ENCODE measurements around the gene NUP98. TPM values are rescaled to one million over a fixed set of nuclear protein-coding genes. Genes with fewer than 3 reads are reported as not detected.

Gene NUP98
- total and polyA plus RNA-seq, 9 donors, result 38.5 to 126 (median 77.6) TPM

DNA sequence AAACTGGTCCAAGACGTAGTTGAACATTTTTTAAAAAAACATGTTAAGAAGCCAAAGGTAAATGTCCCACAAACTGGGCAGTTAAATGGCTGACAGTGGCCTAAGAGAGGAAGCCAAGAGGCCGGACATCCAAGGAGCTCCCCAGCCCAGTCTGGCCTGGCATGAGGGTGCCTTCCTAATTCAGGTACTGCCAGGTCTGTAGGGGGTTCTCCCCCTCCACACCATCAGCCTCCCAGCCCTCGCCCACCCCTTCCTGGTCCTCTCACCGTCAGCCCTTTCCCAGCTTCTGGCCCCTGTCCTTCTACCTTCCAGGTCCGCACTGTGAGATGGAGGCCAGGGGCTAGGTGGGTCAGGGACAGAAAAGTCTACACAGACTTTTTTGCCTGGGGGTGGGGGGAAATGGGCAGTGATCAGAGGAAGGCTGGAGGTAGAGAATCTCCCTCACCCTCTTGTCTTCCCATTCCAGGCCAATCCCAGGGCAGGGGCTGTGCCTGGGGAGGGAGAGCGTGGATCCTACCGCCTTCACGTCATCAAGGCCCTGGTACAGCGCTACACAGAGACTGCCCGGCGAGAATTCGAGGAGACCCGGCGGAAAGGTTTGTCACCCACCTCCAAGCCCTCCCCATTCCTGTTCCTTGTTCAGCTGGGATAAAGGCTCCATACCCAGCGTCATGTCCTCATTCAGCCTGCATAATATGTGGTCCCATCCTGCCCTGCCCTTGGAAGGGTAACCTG, 161.5 kb downstream of the NUP98 start:
- Histone ChIP-seq H3K27ac (no peak overlapping the region), H3K27me3 (no peaks in the 10 kb centered on the region), H3K4me1 (ENCODE audit: insufficient read depth) (no peaks in the 10 kb centered on the region), H3K9me3 (no peaks in the 10 kb centered on the region), H3K4me3 (no peak overlapping the region), H3K36me3 (no peaks in the 10 kb centered on the region)
- intact Hi-C loops (cut with DNase I), result no loop called here
- WGBS, 3 donors, result 91 to 93% (median 91%) methylated on average over 15 of the region's 15 CpGs
- TF ChIP-seq EP300 (IDR thresholded peaks at IDR 0.05), result no peak
- no peak for TF ChIP-seq POLR2A (IDR thresholded peaks at IDR 0.05)
- TF ChIP-seq, protein P1, sequence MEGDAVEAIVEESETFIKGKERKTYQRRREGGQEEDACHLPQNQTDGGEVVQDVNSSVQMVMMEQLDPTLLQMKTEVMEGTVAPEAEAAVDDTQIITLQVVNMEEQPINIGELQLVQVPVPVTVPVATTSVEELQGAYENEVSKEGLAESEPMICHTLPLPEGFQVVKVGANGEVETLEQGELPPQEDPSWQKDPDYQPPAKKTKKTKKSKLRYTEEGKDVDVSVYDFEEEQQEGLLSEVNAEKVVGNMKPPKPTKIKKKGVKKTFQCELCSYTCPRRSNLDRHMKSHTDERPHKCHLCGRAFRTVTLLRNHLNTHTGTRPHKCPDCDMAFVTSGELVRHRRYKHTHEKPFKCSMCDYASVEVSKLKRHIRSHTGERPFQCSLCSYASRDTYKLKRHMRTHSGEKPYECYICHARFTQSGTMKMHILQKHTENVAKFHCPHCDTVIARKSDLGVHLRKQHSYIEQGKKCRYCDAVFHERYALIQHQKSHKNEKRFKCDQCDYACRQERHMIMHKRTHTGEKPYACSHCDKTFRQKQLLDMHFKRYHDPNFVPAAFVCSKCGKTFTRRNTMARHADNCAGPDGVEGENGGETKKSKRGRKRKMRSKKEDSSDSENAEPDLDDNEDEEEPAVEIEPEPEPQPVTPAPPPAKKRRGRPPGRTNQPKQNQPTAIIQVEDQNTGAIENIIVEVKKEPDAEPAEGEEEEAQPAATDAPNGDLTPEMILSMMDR (IDR thresholded peaks at IDR 0.05), result no peak
- DNase-seq, result no peak

DNA sequence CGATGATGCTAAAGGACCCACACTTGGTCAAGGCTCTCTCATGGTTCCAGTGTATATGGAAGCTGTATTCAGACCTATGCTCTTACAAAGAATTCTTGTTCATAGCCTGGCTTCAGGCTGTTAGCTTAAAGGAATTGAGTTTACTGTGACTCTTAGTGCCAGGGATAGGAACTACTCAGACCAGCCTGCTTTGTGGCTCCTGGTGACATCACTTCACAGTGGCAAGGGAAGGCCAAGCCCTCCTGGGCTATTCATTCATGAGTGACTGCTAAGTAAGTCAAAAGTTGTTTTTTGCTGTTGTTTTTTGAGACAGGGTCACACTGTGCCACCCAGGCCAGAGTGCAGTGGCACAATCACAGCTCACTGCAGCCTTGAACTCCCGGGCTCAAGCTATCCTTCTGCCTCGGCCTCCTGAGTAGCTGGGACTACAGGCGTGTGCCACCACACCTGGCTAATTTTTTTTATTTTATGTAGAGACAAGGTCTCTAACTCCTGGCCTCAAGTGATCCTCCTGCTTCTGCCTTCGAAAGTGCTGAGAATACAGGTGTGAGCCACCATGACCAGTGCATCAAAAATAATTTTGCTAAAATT, 165.2 kb downstream of the NUP98 start:
- H3K27me3 ChIP-seq, result no peaks in the 10 kb centered on the region
- no peak for TF ChIP-seq POLR2A (IDR thresholded peaks at IDR 0.05)
- TF ChIP-seq, protein P1 (IDR thresholded peaks at IDR 0.05), result no peak
- TF ChIP-seq EP300 (IDR thresholded peaks at IDR 0.05), result no peak

DNA sequence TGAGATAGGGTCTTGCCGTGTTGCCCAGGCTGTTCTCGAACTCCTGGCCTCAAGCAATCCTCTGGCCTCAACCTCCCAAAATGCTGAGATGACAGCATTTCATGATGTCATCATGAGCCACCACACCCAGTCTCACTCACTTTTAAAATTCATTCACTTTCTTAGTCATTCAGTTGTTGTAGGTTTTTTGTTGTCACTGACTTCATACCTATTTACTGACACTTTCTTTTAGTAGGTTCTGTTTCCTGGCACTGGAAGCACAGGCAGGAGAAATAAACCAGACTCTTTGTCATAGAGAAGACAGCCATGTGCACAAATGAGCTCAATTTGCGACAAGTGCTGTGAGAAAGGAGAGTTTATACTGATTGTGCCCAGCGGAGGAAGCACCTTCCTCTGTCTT, 166.0 kb downstream of the NUP98 start:
- intact Hi-C loops (cut with DNase I), result no loop called here
- DNase-seq, result no peak
- TF ChIP-seq, protein P1 (IDR thresholded peaks at IDR 0.05), result no peak
- TF ChIP-seq POLR2A (IDR thresholded peaks at IDR 0.05), result no peak
- no peak for TF ChIP-seq EP300 (IDR thresholded peaks at IDR 0.05)
- H3K4me3 ChIP-seq, result no peak overlapping the region
- WGBS, 3 donors, result 82 to 88% (median 85%) methylated on average over 4 of the region's 4 CpGs
- no peaks in the 10 kb centered on the region for H3K4me1 ChIP-seq (ENCODE audit: insufficient read depth)
- no peaks in the 10 kb centered on the region for H3K27me3 ChIP-seq
- H3K9me3 ChIP-seq, result no peaks in the 10 kb centered on the region
- H3K27ac ChIP-seq, result no peak overlapping the region
- H3K36me3 ChIP-seq, result no peaks in the 10 kb centered on the region

More for the DNA sequence above, 165.2 kb downstream of the NUP98 start:
- no peak for DNase-seq
- no peaks in the 10 kb centered on the region for H3K9me3 ChIP-seq
- no peak overlapping the region for H3K27ac ChIP-seq
- 87 to 91% (median 90%) methylated on average over 5 of the region's 5 CpGs for WGBS, 3 donors
- no peak overlapping the region for H3K4me3 ChIP-seq
- no peaks in the 10 kb centered on the region for H3K36me3 ChIP-seq
- intact Hi-C loops (cut with DNase I), result no loop called here
- H3K4me1 ChIP-seq (ENCODE audit: insufficient read depth), result no peaks in the 10 kb centered on the region

GRCh38 chr11:3627291-3627690, 170.1 kb downstream of the NUP98 start:
- no peak for DNase-seq
- H3K4me1 ChIP-seq (ENCODE audit: insufficient read depth), result no peaks in the 10 kb centered on the region
- 85 to 96% (median 91%) methylated on average over 1 of the region's 1 CpG for WGBS, 3 donors
- H3K9me3 ChIP-seq, result no peaks in the 10 kb centered on the region
- TF ChIP-seq POLR2A (IDR thresholded peaks at IDR 0.05) (no peak), EP300 (IDR thresholded peaks at IDR 0.05) (no peak)
- TF ChIP-seq, protein P1 (IDR thresholded peaks at IDR 0.05), result no peak
- H3K4me3 ChIP-seq, result no peak overlapping the region
- intact Hi-C loops (cut with DNase I), result no loop called here
- no peaks in the 10 kb centered on the region for H3K36me3 ChIP-seq
- H3K27ac ChIP-seq, result no peak overlapping the region
- no peaks in the 10 kb centered on the region for H3K27me3 ChIP-seq

All from ovary (tissue), 9 donors.